Kidney (tissue), 14 donors: ENCODE data around the gene RMI2. TPM values are rescaled to one million over a fixed set of nuclear protein-coding genes. Genes with fewer than 3 reads are reported as not detected.
A peak's percentile ranks its signal among the peaks of the same experiment; 100 is the strongest.

Source experiments
- DNase-seq, 5 donors: peaks; one replicate each; pipeline ENCODE4 v3.0.0-alpha.2; 2013 to 2020
- FAIRE-seq: peaks from 2 replicates; lab custom pipeline; 2012; peaks lifted over from hg19 to GRCh38; lab: Jason Lieb, UNC
- H3K27ac ChIP-seq, 2 donors: one replicate each; pipeline ENCODE4 v1.7.0; 2013; ENCODE audit warnings: low read depth in 2 of 2, low read length in 2 of 2, inconsistent platforms in 1 of 2
- H3K27me3 ChIP-seq: one replicate; pipeline ENCODE4 v1.7.1; 2013; ENCODE audit warnings: low read length, inconsistent platforms; ENCODE audit not compliant: control insufficient read depth, insufficient read depth
- H3K36me3 ChIP-seq, 3 donors: one replicate each; pipeline versions ENCODE4 v1.7.0 to v1.7.1; 2013; ENCODE audit warnings: low read length in 3 of 3, control low read depth in 1 of 3, inconsistent platforms in 1 of 3; ENCODE audit not compliant: insufficient read depth in 3 of 3, control insufficient read depth in 2 of 3
- H3K4me1 ChIP-seq, 3 donors: one replicate each; pipeline versions ENCODE4 v1.7.0 to v1.7.1; 2013; ENCODE audit warnings: low read length in 3 of 3, inconsistent platforms in 1 of 3, low read depth in 1 of 3; ENCODE audit not compliant: control insufficient read depth in 2 of 3, insufficient read depth in 2 of 3
- H3K4me3 ChIP-seq, 3 donors: one replicate each; pipeline versions ENCODE4 v1.7.0 to v1.8.1; 2013; ENCODE audit warnings: low read length in 3 of 3, control low read depth in 1 of 3, inconsistent platforms in 1 of 3
- H3K9ac ChIP-seq, 3 donors: one replicate each; pipeline versions ENCODE4 v1.7.0 to v1.7.1; 2013; ENCODE audit warnings: low read length in 3 of 3, control low read depth in 1 of 3, inconsistent platforms in 1 of 3
- H3K9me3 ChIP-seq, 3 donors: one replicate each; pipeline versions ENCODE4 v1.7.0 to v1.7.1; 2013; ENCODE audit warnings: low read length in 3 of 3, control low read depth in 1 of 3, inconsistent platforms in 1 of 3; ENCODE audit not compliant: control insufficient read depth in 2 of 3, insufficient read depth in 1 of 3
- CTCF ChIP-seq: IDR thresholded peaks from 3 replicates; pipeline ENCODE4 v1.5.1; 2012; ENCODE audit warnings: mild to moderate bottlenecking, moderate library complexity, borderline replicate concordance; ENCODE audit not compliant: insufficient read depth; ENCODE audit errors: extremely low read depth
- intact Hi-C: fragments of 100-400 bp; cut with DNase I; formaldehyde crosslinking; loops from one replicate; pipeline ENCODE4 v1.11.1; 2022
- polyA plus RNA-seq: library from polyadenylated mRNA; stranded (reverse); fragments of 350-450 nt; fragmentation: Illumina TruSeq; extraction: RNeasy Lipid Tissue Mini Kit (QIAGEN cat#74804); gene quantifications from one replicate; pipeline ENCODE4 v1.2.3, GENCODE V29; 2014; ENCODE audit warnings: low read depth, low replicate concordance; ENCODE audit not compliant: insufficient read depth
- total RNA-seq: library from RNA; stranded (reverse); fragmentation: NEBNext Ultra II Directional; extraction: Animal tissue kit (Norgen Biotek cat#: 25700); gene quantifications from one replicate; pipeline ENCODE4 v1.2.1, GENCODE V29; 2021
- donor health status: control.
- donor health status: control.
- donor health status: control.
- donor health status: control.
- donor health status: control.
- donor health status: DM: yes; HTN: yes; CAD: no.
- donor health status: Normal renal cell carcinoma (clear cell type).

Gene RMI2
- total and polyA plus RNA-seq, 2 donors from 2014 or later, result 4.6 to 5.2 TPM

DNA sequence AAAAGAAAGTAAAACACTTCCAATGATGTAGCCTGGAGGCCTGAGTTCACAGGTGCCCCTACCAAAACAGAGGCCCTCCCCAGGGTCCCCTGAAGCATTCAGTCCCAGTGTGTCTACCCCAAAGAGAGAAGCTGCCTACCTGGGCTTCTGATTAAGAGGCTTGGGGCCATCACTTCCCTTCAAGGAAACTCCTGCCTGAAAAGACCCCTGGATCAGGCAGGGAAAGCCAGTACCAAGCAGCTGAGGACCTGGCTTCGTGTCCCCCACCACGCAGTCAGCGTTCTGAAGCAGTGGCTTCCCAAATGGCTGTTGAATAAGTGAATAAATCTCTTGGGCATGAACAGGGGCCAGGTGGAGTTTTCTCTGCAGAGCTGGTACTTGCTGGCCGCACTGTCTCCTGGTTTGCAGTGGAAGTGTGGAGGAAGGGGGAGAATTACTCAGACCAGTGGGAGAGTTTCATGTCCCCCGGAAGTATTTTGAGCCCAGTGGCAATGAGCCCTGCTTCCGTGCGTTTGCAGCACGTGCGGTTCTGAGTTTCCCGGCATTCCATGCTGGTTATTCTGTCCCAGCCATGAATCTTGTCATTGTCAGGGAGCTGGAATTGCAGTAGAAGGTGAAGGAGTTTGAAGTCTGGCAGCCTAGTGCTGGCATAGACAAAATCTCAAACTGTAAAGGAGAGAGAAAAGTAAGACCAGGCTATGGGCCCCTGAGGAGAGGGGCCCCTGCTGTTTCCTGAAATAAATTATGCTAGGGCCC, 27.0 kb downstream of the RMI2 start:
- Histone ChIP-seq H3K9me3 (no peaks in the 10 kb centered on the region), H3K27ac (no peak overlapping the region), H3K4me3 (no peak overlapping the region), H3K27me3 (no peaks in the 10 kb centered on the region), H3K9ac (no peak overlapping the region), H3K36me3 (no peaks in the 10 kb centered on the region), H3K4me1 (peaks cover 0 to 3% (median 3%) of the 10 kb centered on the region in 3 donors)
- no peak for TF ChIP-seq CTCF
- DNase-seq (peak; percentile 24 to 89 (median 81)), FAIRE-seq (no peak)
- intact Hi-C loops, result no loop called here

DNA sequence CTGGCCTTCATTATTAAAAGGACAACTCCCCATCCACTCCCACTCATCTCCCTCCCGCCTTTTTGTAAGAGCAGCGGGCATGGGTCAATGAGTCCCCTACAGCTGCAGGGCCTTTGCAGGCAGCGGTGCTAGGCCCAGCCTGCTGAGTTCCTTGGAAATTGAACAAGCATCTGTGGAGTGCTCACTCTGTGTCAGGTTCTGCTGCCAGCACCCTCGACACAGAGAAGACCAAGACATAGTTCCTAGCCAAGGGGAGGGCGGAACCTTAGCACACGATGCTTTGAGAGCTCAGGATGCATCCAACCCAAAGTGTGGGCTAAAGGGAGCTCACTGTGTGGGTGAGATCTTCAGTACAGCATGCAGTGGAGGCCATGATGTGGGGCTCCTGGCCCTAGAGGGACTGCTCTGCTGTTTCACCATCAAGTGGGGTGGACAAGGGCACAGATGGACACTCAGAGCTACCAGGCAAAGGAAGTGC, 27.6 kb downstream of the RMI2 start:
- no peak overlapping the region for H3K4me3 ChIP-seq
- peaks cover 0 to 3% (median 3%) of the 10 kb centered on the region in 3 donors for H3K4me1 ChIP-seq
- H3K9me3 ChIP-seq, result no peaks in the 10 kb centered on the region
- H3K36me3 ChIP-seq, result no peaks in the 10 kb centered on the region
- DNase-seq (peak in 2 of 5 donors; percentile 45 to 84), FAIRE-seq (no peak)
- no peaks in the 10 kb centered on the region for H3K27me3 ChIP-seq
- H3K9ac ChIP-seq, result no peak overlapping the region
- intact Hi-C loops, result no loop called here
- no peak overlapping the region for H3K27ac ChIP-seq
- no peak for TF ChIP-seq CTCF

DNA sequence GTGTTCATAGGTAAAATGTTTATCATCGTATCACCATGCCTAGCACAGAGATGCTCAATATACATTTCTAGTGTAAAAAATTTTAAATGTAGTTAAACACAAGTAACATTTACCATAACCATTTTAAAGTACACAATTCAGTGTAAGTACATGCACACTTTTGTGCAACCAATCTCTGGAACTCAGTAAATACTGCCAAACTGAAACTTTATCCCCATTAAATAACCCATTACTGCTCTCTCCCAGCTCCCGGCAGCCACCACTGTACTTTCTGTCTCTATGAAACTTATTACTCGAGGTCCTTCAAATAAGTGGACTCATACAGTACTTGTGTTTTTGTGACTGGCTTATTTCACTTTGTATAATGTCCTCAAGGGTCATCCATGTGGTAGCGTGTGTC, 29.0 kb downstream of the RMI2 start:
- FAIRE-seq (no peak), DNase-seq (no peak)
- no peak for TF ChIP-seq CTCF
- no peaks in the 10 kb centered on the region for H3K9me3 ChIP-seq
- peaks cover 0 to 3% (median 3%) of the 10 kb centered on the region in 3 donors for H3K4me1 ChIP-seq
- no peak overlapping the region for H3K27ac ChIP-seq
- H3K9ac ChIP-seq, result no peak overlapping the region
- no peak overlapping the region for H3K4me3 ChIP-seq
- H3K27me3 ChIP-seq, result no peaks in the 10 kb centered on the region
- intact Hi-C loops, result no loop called here
- no peaks in the 10 kb centered on the region for H3K36me3 ChIP-seq
